WI38 (cell line): Measurements from ENCODE around the gene RPA3.
"Not testable (repeated sequence)": the region's sequence is repeated elsewhere in the genome, so short reads cannot be mapped to it uniquely, and the experiment has no call there.

ENCODE experiments used
- H3K4me3 ChIP-seq: 2 replicates; pipeline ENCODE4 v1.5.1; 2011; ENCODE audit warnings: low read depth, mild to moderate bottlenecking, control low read depth, low read length
- CTCF ChIP-seq: IDR thresholded peaks from 2 replicates; pipeline ENCODE4 v1.5.1; 2012; ENCODE audit warnings: low read depth, mild to moderate bottlenecking, control low read depth, low read length

The RPA3 gene

GRCh38 chr7:7681936-7682329 lies 36.5 kb downstream of the RPA3 start:
- H3K4me3 ChIP-seq = no peak overlapping the region
- no peak for TF ChIP-seq CTCF

GRCh38 chr7:7681191-7681935 lies 37.0 kb downstream of the RPA3 start:
- H3K4me3 ChIP-seq = no peak overlapping the region
- no peak; the same call in 1 of the 2 replicates for TF ChIP-seq CTCF

GRCh38 chr7:7679640-7680039 lies 38.8 kb downstream of the RPA3 start:
- H3K4me3 ChIP-seq = not testable (repeated sequence)

GRCh38 chr7:7675686-7676085 lies 42.7 kb downstream of the RPA3 start:
- H3K4me3 ChIP-seq = no peak overlapping the region
- no peak for TF ChIP-seq CTCF

GRCh38 chr7:7673240-7673550 lies 45.2 kb downstream of the RPA3 start:
- TF ChIP-seq CTCF = no peak
- no peak overlapping the region for H3K4me3 ChIP-seq

GRCh38 chr7:7672545-7673239 lies 45.7 kb downstream of the RPA3 start:
- TF ChIP-seq CTCF = no peak
- no peak overlapping the region for H3K4me3 ChIP-seq

- TF ChIP-seq CTCF = no peak
- no peak overlapping the region for H3K4me3 ChIP-seq
These were observed 47.0 kb downstream of the RPA3 start for GRCh38 chr7:7671361-7671760.

- no peak for TF ChIP-seq CTCF
These were observed 47.9 kb downstream of the RPA3 start for GRCh38 chr7:7670490-7670889.

More at GRCh38 chr7:7670490-7670889, 47.9 kb downstream of the RPA3 start:
- no peak overlapping the region for H3K4me3 ChIP-seq
